HG03565 (cell line): ENCODE results near the gene ASB13.

Source experiments
- ATAC-seq: cut with Tn5 transposase; IDR thresholded peaks from one replicate; pipeline ENCODE4 v1.9.1; 2021; ENCODE audit warnings: mild to moderate bottlenecking, moderate library complexity; ENCODE audit not compliant: unreplicated experiment

Gene ASB13

DNA sequence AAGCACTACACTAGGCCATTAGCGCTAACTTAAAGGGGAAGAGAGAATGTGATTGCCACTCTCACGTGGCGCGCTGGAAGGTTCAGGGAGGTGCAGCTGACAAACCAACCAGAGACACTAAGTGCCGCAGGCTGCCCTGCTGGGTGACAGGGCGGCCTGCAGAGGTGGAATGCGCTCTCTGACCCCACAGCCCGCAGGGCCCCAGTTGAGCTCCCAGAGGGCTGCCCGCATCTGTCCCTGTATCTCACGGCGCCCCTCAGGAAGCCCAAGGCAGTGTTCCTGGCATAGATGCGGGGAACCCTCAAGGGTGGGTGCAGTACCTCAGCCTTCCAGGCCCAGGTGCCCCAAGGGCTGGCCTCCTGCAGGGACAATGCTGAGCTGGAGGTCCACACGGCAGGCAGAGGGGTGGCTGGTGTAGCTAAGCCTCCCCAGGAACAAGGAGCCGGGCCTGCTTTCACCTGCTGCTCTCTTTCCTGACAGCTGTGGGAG lies 75.0 kb downstream of the ASB13 start:
- no peak for ATAC-seq

DNA sequence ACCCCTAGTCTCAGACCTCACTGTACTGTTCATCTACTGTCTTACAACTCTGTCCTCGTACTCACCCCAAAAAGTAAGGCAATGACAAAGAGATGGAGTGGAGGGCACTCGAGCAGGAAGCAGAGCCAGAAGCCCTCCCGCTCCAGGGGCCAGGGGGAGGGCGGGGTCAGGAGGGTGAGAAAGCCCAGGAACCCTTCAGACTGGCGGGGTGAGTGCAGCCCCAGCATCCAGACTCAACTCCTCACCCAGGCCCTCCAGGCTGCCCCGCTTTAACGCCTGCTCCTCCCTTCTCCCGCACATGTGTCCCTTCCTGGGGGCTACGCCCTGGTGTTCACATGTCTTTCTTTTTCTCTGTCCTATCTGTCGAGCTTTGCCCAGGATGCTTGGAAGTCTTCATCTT lies 75.6 kb downstream of the ASB13 start:
- no peak for ATAC-seq

DNA sequence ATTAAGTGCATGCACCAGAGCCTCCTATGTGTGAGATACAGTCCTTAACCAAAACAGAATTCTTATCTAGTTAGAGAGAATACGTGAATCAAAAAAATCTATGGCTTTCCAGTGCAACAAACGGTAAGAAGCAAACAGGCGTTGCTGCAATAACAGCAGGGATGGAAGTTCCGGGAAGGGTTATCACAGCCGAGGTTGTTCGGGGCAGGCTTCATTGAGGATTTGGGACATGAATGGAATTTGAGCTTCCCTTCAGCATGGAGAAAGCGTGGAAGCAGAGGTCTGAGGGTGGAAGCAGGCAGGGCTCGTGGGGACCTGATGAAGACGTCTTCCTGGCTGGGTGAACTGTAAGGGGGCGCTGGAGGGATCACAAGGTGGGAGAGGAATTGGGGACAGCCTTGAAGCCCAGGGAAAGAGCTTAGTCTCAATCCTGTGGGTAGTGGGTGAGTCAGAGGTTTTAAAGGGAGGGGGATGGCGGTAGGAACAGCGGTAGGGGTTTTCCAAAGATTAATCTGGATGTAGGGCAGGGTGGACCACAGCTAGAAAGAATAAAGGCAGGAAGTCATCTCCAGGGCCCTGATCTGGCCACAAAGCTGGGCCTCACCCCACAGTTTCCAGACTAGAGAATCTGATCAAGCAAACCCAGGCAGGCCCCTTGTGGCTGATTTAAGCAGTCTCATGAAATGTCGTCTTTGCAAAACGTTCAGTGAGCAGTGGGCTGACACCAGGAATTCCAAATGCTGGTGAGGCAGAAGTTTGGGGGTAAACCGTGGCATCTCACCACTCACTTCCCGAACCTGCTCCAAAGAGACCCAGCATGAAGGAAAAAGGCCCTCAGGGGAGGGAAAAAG lies 76.5 kb downstream of the ASB13 start:
- ATAC-seq: no peak

DNA sequence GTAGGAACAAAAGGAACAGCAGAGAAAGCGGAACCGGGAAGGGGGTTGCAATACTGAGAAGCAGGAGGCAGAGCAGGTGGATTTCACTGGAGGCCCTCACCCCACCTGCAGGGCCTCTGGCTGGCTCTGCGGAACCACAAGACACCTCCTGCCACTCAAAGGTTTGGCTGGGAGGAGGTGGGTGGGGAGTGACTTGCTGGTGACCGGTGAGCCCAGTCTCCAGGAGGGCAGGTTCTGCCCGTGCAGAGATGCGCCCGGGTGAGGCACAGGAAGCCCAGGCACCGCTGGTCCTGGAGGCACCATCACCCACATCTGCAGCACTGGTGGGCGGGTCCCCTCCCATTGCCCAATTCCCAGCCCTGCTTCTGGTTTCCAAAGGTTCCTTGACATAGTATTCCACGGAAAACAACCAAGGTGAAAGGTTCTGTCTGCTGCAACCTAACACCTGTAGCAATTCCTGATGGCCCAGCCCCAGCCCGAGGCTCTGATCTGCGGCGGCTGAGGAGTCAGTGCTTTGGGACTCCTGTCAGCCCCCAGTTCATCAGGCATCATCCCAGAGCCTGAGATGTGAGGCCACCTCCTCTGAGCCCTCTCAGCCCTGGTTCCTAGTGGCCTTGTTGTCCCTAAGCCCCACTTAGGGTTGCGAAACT lies 77.3 kb downstream of the ASB13 start:
- no peak for ATAC-seq
